LoVo (cell line): Measurements from ENCODE around the gene USF1.
A peak's percentile ranks its signal among the peaks of the same experiment; 100 is the strongest.
"Not testable (repeated sequence)": the region's sequence is repeated elsewhere in the genome, so short reads cannot be mapped to it uniquely, and the experiment has no call there.

ENCODE experiments used
- DNase-seq: peaks from one replicate; pipeline ENCODE4 v3.0.0-alpha.2; 2016; ENCODE audit warnings: low spot score

USF1 gene

DNA sequence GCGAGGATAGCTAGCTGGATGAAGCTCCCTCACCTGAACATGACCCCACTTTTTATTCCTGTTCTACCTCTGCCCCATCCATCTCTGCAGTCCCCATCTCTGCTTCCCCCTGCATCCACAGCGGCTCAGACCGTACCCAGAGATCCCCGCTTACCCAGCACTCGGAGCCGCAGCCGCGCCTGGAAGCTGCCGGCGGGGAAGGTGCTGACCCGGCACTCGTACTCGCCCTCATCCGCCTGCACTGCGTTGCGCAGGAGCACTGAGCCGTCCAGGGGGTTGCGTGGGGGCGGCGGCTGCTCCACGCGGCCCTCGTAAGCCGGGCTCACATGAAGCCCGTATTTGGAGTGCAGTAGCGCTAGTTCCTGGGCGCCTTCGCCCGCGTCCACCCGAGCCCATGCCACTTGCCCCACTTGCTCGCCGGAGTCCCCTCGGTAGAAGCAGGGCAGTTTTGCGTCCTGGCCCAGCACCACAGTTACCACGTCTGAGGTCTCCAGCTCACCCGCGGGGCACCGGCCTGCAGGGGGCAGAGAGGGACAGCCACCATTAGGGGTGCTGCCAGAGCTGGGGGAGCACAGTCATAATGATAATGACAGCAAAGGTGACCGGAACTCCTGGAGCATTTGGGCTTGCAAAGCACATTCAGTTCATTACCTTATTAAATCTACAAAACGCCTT, 33.8 kb upstream of the USF1 start:
- DNase-seq: no peak

GRCh38 chr1:161077426-161077825, 31.6 kb upstream of the USF1 start:
- no peak for DNase-seq

DNA sequence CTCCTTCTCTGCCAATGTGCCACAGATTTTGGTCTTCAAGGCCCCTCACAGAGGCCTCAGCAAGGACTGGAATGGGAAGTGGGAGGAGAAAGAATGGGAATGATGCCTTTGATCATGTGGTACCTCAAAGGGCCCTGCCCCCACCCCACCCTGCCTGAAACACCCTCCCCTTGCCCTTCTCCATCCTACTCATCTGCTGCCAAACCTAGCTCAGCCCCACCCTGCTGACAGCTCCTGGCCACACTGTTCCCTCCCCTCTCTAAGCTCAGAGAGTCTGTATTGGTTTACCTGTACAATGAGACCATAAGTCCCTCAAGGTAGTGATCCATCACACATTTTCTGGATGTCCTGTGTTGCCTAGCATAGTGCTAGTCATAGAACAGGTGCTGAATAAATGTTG, 30.6 kb upstream of the USF1 start:
- no peak for DNase-seq

DNA sequence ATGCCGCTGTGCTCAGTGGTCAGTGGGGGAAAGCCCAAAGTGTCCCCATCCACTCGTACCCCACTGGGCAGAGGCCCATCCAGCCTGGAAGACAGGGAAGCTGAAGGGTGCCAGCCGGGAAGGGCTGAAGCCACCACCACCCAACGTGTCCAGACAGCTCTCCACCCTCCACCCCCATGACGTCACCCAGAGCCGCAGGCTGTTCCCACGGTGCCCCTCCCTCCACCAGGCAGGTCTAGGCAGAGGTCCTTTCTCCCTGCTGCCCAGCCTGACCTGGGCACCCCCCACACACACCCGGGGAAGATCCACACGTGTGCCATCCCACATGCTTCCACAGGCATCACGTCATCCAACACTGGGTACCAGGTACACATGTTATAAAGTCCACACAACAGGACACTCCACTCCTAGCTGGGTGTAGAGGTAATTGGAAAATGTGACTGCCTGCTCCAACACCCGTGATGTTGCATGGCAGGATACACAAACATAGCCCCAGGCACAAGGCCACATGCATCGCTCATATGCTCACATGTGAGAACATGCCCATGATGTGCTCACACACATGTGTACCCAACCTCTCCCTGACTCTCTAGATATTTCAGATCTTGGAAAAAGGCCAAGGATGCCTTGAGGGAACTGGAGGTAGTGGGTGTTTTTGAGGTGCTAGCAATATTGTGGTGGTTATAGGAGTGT, 29.0 kb upstream of the USF1 start:
- DNase-seq: peak; percentile 48

GRCh38 chr1:161073474-161074121, 27.8 kb upstream of the USF1 start:
- peak; percentile 26 for DNase-seq

- DNase-seq: no peak
These were observed 27.1 kb upstream of the USF1 start for GRCh38 chr1:161072751-161073449.

DNA sequence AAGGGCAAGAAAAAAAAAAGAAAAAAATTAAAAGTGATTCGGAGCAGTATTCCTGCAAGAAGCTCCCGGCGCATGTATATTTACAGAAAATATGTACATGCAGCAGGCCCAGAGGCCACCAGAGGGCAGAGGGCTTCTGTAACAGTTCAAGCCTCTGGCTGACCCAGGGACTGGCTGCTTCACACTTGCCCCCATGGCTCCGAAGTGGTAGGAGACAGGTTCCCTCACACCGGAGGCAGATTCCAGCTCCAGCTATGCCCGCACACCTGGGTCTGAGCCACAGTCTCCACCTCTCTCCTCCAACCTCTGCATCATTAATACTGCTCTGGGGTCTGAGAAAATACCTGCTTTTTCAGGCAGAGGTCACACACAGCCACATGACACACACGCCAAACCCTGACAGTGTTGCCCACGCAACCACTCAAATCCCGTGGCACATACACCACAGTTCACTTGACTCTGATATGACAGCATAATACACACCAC, 26.2 kb upstream of the USF1 start:
- DNase-seq: peak; percentile 25

- DNase-seq: no peak
These were observed 25.0 kb upstream of the USF1 start for GRCh38 chr1:161070761-161071160.

GRCh38 chr1:161069731-161070270, 24.0 kb upstream of the USF1 start, which contains the start of gene ARHGAP30:
Gene ARHGAP30 (minus strand): TSS chr1:161069891. CDS start chr1:161069624, 267 bp downstream.
- no peak for DNase-seq

GRCh38 chr1:161069241-161069640, 23.5 kb upstream of the USF1 start:
- DNase-seq: no peak

DNA sequence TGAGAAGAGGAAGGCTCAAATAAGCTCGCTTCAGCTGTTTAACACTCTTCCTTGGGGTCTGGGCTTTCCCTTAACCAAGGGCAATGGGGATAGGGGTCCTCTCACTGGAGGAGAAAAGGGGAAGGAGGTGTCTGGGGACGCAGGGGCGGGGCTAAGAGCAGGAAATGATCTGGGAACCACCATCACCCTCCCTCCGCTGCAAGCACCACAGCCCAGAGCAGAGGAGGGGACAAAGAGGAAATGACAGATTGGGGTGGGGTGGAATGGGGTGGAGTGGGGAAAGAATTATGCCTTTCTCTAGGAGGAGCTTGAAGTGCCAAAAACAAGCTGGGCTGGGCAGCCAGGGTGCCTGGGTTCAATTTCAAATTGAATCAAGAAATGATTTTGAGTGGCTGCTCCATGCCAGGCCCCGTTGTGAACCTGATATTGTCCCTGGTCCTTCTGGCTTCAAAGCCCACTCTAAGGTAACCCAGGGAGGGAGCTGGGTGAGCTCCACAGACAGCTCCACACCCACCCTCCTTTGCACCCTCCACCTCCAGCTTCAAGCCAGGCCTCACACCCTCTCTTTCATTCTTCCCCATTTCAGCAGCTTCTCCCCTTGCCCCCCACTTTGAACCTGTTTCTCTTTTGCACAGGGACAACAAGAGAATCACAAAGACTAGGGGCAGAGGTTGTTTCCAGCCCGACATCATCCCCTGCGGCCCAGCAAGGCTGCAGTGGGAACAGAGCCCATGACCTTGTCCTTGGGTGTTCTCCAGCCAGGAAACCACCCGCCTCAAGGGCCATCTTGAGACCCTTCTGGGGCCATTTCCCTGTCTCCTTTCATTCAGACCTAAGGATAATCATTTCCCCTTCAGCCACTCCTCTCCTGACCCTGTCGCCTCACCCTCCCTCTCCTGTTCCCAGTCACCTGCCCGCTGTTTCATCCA, 22.8 kb upstream of the USF1 start:
- no peak for DNase-seq

GRCh38 chr1:161066694-161067093, 20.9 kb upstream of the USF1 start:
- no peak for DNase-seq

- DNase-seq: not testable (repeated sequence)
These were observed 19.9 kb upstream of the USF1 start for GRCh38 chr1:161065681-161066080.

GRCh38 chr1:161063936-161064335, 18.2 kb upstream of the USF1 start:
- DNase-seq: not testable (repeated sequence)

DNA sequence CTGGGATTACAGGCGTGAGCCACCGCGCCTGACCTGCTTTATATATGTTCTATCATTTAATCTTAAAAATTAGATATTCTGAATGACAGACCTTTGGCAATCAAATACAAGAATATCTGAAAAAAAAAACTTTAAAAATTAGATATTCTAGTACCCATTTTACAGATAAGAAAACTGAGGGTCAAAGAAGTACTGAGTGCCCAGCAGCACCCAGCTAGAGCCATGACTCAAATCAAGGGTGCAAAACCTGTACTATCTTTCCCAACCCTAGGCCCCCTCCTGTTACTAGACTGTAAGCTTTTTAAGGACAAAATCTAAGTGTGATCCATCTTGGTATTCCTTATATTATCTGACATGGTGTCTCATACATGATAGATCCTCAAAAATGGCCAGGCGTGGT, 15.6 kb upstream of the USF1 start:
- no peak for DNase-seq

DNA sequence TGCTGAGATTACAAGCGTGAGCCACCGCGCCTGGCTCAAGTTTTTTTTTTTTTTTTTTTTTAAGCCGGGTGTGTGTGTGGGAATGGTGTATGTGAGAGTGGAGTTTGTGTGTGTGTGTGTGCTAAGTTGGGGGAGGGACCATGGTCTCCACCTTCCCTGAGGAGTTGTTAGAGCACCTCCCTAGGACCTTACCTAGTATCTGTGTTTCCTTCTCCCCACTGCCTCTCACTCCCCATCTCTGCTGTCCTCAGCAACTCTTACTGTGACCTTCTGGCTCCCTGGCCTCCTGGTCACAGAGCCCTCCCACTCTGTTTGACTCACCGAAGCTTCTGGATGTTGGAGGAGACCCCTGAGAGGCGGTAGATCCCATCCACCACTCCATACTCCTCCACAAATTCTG, 13.5 kb upstream of the USF1 start:
- no peak for DNase-seq

GRCh38 chr1:161054805-161055204, 9.0 kb upstream of the USF1 start:
- DNase-seq: no peak

DNA sequence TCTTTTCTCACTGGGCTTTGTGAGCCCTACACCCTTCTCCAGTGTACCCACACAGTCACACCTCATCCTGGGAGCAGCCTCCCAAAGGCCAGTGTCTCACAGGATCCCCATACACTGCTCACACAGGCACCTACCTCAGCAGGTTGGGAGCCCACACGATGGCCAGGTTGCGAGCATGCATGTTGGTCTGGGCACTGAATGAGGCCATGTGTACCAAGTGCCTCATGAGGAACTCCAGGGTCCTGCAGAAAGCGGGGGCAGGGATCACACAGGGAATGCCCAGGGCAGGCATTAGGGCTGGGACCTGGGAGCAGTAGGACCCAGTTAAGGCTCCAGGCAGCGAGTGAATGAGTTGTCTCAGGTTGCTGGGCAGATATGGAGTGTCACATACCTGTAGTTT, 8.5 kb upstream of the USF1 start:
- no peak for DNase-seq

DNA sequence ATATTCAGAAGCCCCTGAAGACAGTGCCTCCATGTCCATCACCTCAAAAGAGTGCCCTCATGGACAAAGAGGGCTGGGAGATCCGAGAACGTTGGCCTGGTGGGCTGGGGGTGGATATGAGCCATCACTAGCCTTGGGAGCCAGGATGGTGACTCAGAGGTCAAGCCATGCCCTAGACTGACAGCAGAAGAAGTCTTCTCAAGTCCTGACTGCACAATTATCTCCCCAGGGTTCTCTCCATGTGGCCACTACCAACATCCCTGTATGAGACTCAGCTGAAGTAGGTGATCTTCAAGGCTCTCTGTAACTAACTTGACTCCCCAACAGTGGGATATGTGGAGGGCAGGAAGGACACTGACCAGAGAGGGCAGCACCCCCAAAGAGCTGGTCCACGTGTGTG, 7.1 kb upstream of the USF1 start:
- no peak for DNase-seq

GRCh38 chr1:161051219-161051618, 5.4 kb upstream of the USF1 start:
- DNase-seq: no peak
